ENCODE results near the gene ZC3H13.

ZC3H13 gene

DNA sequence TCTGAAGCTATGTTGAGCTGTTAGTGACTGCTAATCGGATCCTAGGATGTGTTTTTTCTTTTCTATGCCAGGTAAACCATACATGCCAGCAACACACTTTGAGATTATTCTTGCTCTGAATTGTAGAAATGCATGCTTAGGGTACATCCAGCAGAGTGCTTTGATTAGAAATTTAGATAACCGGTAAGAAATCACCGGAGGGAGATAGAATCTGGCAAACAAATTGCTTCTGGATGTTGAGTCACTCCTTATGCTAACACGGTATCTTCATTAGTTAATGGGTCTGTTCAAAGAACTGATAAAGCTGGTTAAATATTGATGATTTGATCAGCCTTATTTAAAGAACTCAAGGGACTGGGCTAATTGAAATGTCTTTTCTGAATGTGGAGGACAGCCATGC, 115.9 kb downstream of the ZC3H13 start:
- no peak for TF ChIP-seq EZH2phosphoT487 (conservative IDR thresholded peaks at IDR 0.05; ENCODE audit: low read length)
- no peak for TF ChIP-seq CTCF (IDR thresholded peaks at IDR 0.05; ENCODE audit: insufficient read depth, low read length, poor library complexity, severe bottlenecking)

GRCh38 chr13:45934283-45934682, 118.3 kb downstream of the ZC3H13 start:
- Histone ChIP-seq H3K79me2 (ENCODE audit: insufficient read depth, low read length) (no peaks in the 10 kb centered on the region), H3K9me2 (replicated peaks; ENCODE audit: insufficient read depth, low read length) (no peaks in the 10 kb centered on the region), H2AFZ (ENCODE audit: low read depth, low read length, severe bottlenecking) (no peak overlapping the region), H3K4me2 (ENCODE audit: low read depth, low read length, poor library complexity, severe bottlenecking) (no peak overlapping the region), H3K36me3 (ENCODE audit: low read length) (no peaks in the 10 kb centered on the region), H3K4me3 (ENCODE audit: insufficient read depth, low read length, poor library complexity, severe bottlenecking) (no peak overlapping the region), H3K9ac (ENCODE audit: low read length) (no peak overlapping the region), H3K27ac (ENCODE audit: low read depth, low read length) (no peak overlapping the region), H3K9me3 (ENCODE audit: insufficient read depth, low read length) (no peaks in the 10 kb centered on the region), H3K27me3 (ENCODE audit: low read length) (no peaks in the 10 kb centered on the region), H3F3A (ENCODE audit: insufficient read depth) (no peaks in the 10 kb centered on the region), H4K20me1 (ENCODE audit: low read depth, low read length) (no peaks in the 10 kb centered on the region)
- no peak for TF ChIP-seq CTCF (IDR thresholded peaks at IDR 0.05; ENCODE audit: insufficient read depth, low read length, poor library complexity, severe bottlenecking)
- TF ChIP-seq EZH2phosphoT487 (conservative IDR thresholded peaks at IDR 0.05; ENCODE audit: low read length), result no peak

More for the DNA sequence above, 115.9 kb downstream of the ZC3H13 start:
- no peaks in the 10 kb centered on the region for H3K79me2 ChIP-seq (ENCODE audit: insufficient read depth, low read length)
- no peak overlapping the region for H2AFZ ChIP-seq (ENCODE audit: low read depth, low read length, severe bottlenecking)
- H3K9me3 ChIP-seq (ENCODE audit: insufficient read depth, low read length), result no peaks in the 10 kb centered on the region
- H3K27ac ChIP-seq (ENCODE audit: low read depth, low read length), result no peak overlapping the region
- H3F3A ChIP-seq (ENCODE audit: insufficient read depth), result no peaks in the 10 kb centered on the region
- H4K20me1 ChIP-seq (ENCODE audit: low read depth, low read length), result no peaks in the 10 kb centered on the region
- no peaks in the 10 kb centered on the region for H3K9me2 ChIP-seq (replicated peaks; ENCODE audit: insufficient read depth, low read length)
- no peaks in the 10 kb centered on the region for H3K27me3 ChIP-seq (ENCODE audit: low read length)
- no peak overlapping the region for H3K4me3 ChIP-seq (ENCODE audit: insufficient read depth, low read length, poor library complexity, severe bottlenecking)
- no peak overlapping the region for H3K4me2 ChIP-seq (ENCODE audit: low read depth, low read length, poor library complexity, severe bottlenecking)
- H3K36me3 ChIP-seq (ENCODE audit: low read length), result no peaks in the 10 kb centered on the region
- H3K9ac ChIP-seq (ENCODE audit: low read length), result no peak overlapping the region

- Histone ChIP-seq H3K36me3 (ENCODE audit: low read length) (no peaks in the 10 kb centered on the region), H2AFZ (ENCODE audit: low read depth, low read length, severe bottlenecking) (no peak overlapping the region), H3K9me2 (replicated peaks; ENCODE audit: insufficient read depth, low read length) (no peaks in the 10 kb centered on the region), H3K4me2 (ENCODE audit: low read depth, low read length, poor library complexity, severe bottlenecking) (no peak overlapping the region), H3K9me3 (ENCODE audit: insufficient read depth, low read length) (no peaks in the 10 kb centered on the region), H3K27ac (ENCODE audit: low read depth, low read length) (no peak overlapping the region), H3K27me3 (ENCODE audit: low read length) (no peaks in the 10 kb centered on the region), H4K20me1 (ENCODE audit: low read depth, low read length) (no peaks in the 10 kb centered on the region), H3K9ac (ENCODE audit: low read length) (no peak overlapping the region), H3K79me2 (ENCODE audit: insufficient read depth, low read length) (no peaks in the 10 kb centered on the region), H3K4me3 (ENCODE audit: insufficient read depth, low read length, poor library complexity, severe bottlenecking) (no peak overlapping the region), H3F3A (ENCODE audit: insufficient read depth) (no peaks in the 10 kb centered on the region)
- TF ChIP-seq CTCF (IDR thresholded peaks at IDR 0.05; ENCODE audit: insufficient read depth, low read length, poor library complexity, severe bottlenecking) (no peak), EZH2phosphoT487 (conservative IDR thresholded peaks at IDR 0.05; ENCODE audit: low read length) (no peak)
Observed at GRCh38 chr13:45933203-45933908, 119.2 kb downstream of the ZC3H13 start.

All from SU-DHL-6 (cell line).